Ectodermal cell (in vitro differentiated cells): ENCODE results near the gene GALNT13.

Source experiments
- H3K27ac ChIP-seq: 2 replicates; pipeline ENCODE4 v1.7.0; 2013; ENCODE audit warnings: mild to moderate bottlenecking, low read depth, low read length; ENCODE audit not compliant: insufficient read depth, poor library complexity, severe bottlenecking
- H3K27me3 ChIP-seq: 2 replicates; pipeline ENCODE4 v1.7.0; 2013; ENCODE audit warnings: mild to moderate bottlenecking, low read length; ENCODE audit not compliant: insufficient read depth, control insufficient read depth, poor library complexity, severe bottlenecking
- H3K36me3 ChIP-seq: one replicate; pipeline ENCODE4 v1.7.0; 2013; ENCODE audit warnings: low read length; ENCODE audit not compliant: control insufficient read depth, insufficient read depth
- H3K4me1 ChIP-seq: one replicate; pipeline ENCODE4 v1.7.0; 2013; ENCODE audit warnings: low read length; ENCODE audit not compliant: control insufficient read depth, insufficient read depth
- H3K4me3 ChIP-seq: 2 replicates; pipeline ENCODE4 v1.7.0; 2013; ENCODE audit warnings: low read depth, low read length, control low read depth; ENCODE audit not compliant: insufficient read depth
- H3K9me3 ChIP-seq: 2 replicates; pipeline ENCODE4 v1.7.0; 2013; ENCODE audit warnings: mild to moderate bottlenecking, low read length, moderate library complexity; ENCODE audit not compliant: control insufficient read depth
- WGBS, 2 experiments: methylation state at CpG; one replicate each; pipeline ENCODE4 v1.1.7; 2013; ENCODE audit warnings: missing lambda C conversion rate in 2 of 2; 5-methylcytosine and 5-hydroxymethylcytosine counted together

The GALNT13 gene

DNA sequence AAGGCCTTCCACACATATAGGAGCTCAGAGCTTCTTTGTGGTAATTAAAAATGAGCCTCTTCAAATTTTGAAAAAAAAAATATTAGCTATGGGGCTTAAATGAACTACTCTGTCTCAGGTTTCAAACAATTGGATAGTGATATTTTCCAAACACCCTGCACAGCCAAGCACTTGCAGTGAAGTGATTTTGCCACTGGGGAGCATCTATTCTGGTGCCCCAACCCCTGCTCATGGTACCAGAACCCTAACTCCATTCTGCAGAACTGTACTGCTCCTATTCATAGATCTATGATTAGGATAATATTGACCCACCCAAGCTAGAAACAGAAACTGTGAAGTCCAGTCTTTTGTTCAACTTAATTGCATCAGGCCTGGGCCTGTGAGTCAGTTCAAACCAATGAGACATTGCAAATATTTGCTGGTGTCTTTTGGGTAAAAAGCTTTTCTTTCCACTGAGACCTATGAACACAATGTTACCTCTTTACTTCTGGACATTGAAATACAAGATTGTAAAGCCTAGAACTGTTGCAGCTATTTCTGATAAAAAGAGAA, 324.0 kb downstream of the GALNT13 start:
- no peaks in the 10 kb centered on the region for H3K4me1 ChIP-seq
- H3K27ac ChIP-seq: no peak overlapping the region
- H3K36me3 ChIP-seq: no peaks in the 10 kb centered on the region
- H3K4me3 ChIP-seq: no peak overlapping the region
- H3K27me3 ChIP-seq: no peaks in the 10 kb centered on the region
- H3K9me3 ChIP-seq: no peaks in the 10 kb centered on the region

DNA sequence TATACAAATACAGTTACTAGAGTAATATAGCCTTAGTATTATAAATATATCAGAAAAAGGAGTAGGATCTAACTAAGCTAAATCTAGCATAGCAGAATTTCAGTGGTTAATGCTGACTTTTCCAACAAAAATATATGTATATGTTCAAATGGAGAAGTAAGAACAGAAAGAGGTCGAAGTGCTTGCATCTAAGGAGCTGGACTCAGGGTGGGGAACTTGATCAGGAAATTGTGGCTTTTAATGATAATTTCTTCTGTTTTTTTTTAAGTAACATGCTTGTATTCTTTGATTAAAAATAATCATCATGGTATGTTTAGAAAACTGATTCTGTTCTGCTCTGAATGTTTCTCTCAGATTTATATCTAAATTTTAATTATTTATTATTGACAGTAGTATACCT, 327.1 kb downstream of the GALNT13 start:
- WGBS, 2 experiments: 93 to 100% methylated on average over 1 of the region's 1 CpG
- no peak overlapping the region for H3K4me3 ChIP-seq

DNA sequence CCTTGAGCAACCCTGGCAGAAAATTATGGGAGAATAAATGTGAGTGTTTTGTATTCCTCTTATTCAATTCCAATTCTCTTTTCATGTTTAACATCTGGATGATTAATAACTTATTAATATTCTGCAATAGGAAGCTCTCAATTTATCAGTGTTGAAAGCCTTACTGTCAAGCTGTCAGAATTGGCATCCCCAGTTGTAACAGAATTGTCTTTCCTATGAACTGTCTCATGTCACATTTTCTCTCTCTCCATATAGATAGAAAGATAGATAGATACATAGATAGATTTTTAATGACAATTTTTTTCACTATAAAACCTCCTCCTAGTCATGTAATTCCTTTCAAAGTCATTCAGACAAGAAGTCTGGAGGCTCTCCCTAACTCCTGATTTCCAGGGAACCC, 331.5 kb downstream of the GALNT13 start:
- H3K4me1 ChIP-seq: no peaks in the 10 kb centered on the region
- H3K9me3 ChIP-seq: no peaks in the 10 kb centered on the region
- no peak overlapping the region for H3K4me3 ChIP-seq
- no peaks in the 10 kb centered on the region for H3K36me3 ChIP-seq
- H3K27me3 ChIP-seq: no peaks in the 10 kb centered on the region
- H3K27ac ChIP-seq: no peak overlapping the region

More for the DNA sequence above, 327.1 kb downstream of the GALNT13 start:
- Histone ChIP-seq H3K27me3 (no peaks in the 10 kb centered on the region), H3K4me1 (no peaks in the 10 kb centered on the region), H3K36me3 (no peaks in the 10 kb centered on the region), H3K9me3 (no peaks in the 10 kb centered on the region), H3K27ac (no peak overlapping the region)

DNA sequence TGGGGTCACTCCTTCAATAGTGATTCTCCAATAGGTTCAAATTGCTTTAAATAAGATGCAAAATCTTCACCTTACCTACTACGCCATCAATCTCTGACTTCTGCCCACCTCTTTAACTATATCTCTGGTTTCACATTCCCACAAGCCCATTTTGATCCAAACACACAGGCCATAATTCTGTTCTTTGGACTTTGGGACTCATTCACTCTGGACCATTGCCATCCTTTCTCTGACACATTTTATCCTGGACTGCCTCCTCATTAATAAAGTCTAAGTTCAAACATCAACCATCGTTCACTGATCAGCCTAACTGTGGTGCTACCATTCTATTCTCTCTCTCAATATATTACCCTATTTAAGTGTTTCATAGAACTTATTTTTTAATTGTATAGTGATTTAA, 332.2 kb downstream of the GALNT13 start:
- Histone ChIP-seq H3K36me3 (no peaks in the 10 kb centered on the region), H3K27me3 (no peaks in the 10 kb centered on the region), H3K4me3 (no peak overlapping the region), H3K9me3 (no peaks in the 10 kb centered on the region), H3K27ac (no peak overlapping the region), H3K4me1 (no peaks in the 10 kb centered on the region)
- 86 to 91% methylated on average over 2 of the region's 2 CpGs for WGBS, 2 experiments

DNA sequence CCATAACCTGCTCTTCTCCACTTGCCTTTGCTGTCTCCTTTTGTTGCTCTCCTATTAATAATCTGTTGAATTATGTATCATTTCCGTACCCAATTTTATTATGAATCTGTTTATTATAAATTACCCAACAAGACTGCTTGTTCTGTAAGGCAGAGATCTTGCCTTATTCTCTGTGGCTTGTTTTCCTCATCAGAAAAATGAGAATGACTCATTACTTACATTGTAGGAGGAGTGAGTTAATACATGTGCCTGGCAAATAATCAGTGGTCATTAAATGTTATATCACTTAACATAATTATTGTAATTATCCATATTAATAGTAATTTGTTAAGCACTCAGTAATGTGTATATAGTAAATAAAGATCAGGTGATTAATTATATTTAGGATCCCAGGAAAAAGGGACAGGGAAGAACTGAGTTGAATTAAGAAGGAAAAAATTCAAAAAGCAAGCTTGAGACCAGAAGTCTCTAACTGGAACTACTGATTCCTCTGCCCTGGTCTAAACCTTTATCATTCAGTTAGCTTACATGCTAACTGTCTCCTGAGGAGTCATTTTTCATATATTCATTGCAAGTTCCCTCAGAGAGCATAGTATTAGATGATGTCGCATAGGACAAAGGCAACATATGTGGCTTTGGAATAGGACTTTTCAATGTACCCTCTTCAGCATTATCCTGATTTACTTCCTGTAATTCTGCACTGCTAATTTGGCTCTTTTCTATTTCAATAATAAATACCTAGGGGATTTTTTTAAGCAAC, 335.7 kb downstream of the GALNT13 start:
- Histone ChIP-seq H3K4me3 (no peak overlapping the region), H3K9me3 (no peaks in the 10 kb centered on the region), H3K36me3 (no peaks in the 10 kb centered on the region), H3K27ac (no peak overlapping the region), H3K27me3 (no peaks in the 10 kb centered on the region), H3K4me1 (no peaks in the 10 kb centered on the region)
- WGBS, 2 experiments: 90% methylated on average over 2 of the region's 2 CpGs; no CpG with 5 or more reads in 1 of the 2 experiments

DNA sequence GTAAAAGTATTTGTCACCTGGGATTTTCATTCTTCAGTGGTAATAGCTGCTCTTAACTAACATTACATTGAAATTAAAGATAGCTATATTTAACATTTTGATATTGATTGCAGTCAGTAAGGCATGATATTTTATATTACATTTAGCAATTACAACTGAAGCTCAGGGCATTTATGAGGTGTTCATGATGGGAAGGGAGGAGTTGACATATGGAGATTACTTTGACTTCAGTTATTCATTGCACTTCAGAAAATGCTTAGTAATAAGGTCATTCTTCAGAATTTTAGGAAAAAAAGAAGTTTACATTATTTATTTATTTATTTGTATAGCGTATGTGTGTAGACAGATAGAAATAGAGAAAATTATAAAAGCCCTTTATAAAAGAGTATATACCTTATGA, 352.0 kb downstream of the GALNT13 start:
- H3K27ac ChIP-seq: no peak overlapping the region
- H3K9me3 ChIP-seq: no peaks in the 10 kb centered on the region
- no peaks in the 10 kb centered on the region for H3K27me3 ChIP-seq
- H3K36me3 ChIP-seq: no peaks in the 10 kb centered on the region
- H3K4me3 ChIP-seq: no peak overlapping the region
- WGBS, 2 experiments: no CpG with 5 or more reads among the region's 1 CpG
- H3K4me1 ChIP-seq: no peaks in the 10 kb centered on the region

DNA sequence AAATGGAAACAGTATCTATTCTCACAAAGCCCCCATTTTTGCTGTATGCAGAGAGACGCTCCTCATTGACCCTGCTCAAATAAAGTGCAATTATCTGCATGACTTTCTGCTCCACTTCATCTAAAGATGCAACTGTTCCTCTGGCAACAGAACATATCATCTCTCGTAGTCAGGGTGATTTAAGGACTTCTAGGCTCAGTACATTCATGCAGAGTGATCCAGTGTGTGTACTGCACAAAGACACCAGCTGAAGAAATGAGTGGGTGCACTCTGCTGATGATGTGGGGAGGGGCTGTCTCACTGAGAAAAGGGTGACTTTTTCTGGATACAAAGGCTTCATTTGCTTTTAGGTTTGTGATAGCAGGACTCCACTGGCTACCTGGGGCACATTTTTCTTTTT, 355.2 kb downstream of the GALNT13 start:
- Histone ChIP-seq H3K27me3 (no peaks in the 10 kb centered on the region), H3K36me3 (no peaks in the 10 kb centered on the region), H3K4me1 (no peaks in the 10 kb centered on the region), H3K4me3 (no peak overlapping the region), H3K27ac (no peak overlapping the region), H3K9me3 (no peaks in the 10 kb centered on the region)
- 92% methylated on average over 2 of the region's 2 CpGs for WGBS, 2 experiments

DNA sequence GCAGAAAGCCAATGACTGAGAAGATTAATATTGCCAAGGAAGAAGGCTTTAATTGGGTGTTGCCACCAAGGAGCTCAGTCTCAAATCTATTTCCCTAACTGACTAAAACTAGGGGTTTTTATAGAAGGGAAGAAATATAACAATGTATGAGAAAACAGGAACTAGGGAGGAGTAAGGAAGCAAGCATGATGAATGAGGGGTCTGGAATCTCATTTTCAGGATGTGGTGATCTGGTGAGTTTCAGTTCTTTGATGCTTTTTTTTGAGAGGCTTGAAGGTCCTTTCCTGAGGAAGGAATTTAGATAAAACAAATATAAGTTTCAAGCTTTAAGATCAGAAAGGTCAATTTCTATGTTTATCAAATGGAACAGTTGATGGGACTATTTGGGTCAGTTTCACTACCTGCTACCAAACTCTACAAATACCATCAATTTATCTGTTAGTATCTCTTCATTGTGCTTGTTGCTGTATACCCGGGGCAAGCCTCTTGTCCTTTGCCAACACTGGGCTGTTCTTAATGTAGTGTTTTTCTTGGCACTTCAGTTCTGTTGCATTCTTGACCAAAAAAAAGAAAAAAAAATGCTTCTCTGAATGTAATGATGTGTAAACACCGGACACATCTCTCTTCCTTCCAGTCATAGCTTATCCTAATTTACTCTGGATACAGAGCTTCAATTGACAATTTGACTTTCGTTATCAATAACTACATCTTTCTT, 357.0 kb downstream of the GALNT13 start:
- no peaks in the 10 kb centered on the region for H3K27me3 ChIP-seq
- no peak overlapping the region for H3K4me3 ChIP-seq
- no peaks in the 10 kb centered on the region for H3K4me1 ChIP-seq
- WGBS, 2 experiments: 84 to 87% methylated on average over 3 of the region's 3 CpGs
- H3K27ac ChIP-seq: no peak overlapping the region
- H3K36me3 ChIP-seq: no peaks in the 10 kb centered on the region
- H3K9me3 ChIP-seq: no peaks in the 10 kb centered on the region

DNA sequence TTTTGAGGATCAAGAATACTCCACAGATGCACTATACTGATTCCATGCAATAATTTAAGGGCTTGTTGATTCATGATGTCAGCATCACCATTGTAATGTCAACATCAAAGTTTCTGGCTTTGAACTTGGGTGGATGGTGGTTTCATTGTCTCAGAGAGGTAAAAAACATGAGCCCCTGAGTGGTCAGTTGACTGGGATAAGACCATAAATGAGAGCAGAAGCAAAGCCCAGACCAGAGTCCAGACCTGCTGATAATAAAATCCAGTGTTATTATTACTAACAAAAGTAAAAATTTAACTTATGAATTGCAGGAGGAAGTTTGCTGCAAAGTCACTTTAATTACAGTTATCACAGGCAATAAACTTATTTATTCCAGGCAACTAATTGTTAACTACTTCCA, 358.2 kb downstream of the GALNT13 start:
- Histone ChIP-seq H3K27ac (no peak overlapping the region), H3K4me1 (no peaks in the 10 kb centered on the region), H3K4me3 (no peak overlapping the region), H3K27me3 (no peaks in the 10 kb centered on the region), H3K9me3 (no peaks in the 10 kb centered on the region), H3K36me3 (no peaks in the 10 kb centered on the region)

DNA sequence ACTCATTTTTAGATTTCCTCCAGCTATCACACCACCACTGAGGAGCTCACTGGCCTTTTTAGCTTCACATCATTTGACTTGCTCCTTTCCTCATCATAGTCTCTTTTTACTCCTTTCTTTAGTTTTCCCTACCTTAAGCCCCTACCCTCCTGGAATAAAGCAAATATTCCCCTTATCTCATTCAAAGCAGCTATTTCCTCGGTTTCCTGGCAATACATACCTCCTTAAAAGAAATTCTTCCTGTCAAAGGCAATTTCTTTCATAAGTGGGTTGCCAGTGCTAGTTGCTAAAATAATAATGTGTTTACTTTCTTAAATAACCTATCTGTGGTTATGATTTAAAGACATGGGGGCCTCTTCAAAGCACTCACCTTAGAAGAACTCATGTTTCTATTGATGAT, 359.3 kb downstream of the GALNT13 start:
- H3K36me3 ChIP-seq: no peaks in the 10 kb centered on the region
- H3K27me3 ChIP-seq: no peaks in the 10 kb centered on the region
- 82 to 85% methylated on average over 1 of the region's 1 CpG for WGBS, 2 experiments
- no peak overlapping the region for H3K4me3 ChIP-seq
- no peaks in the 10 kb centered on the region for H3K9me3 ChIP-seq
- H3K4me1 ChIP-seq: no peaks in the 10 kb centered on the region
- H3K27ac ChIP-seq: no peak overlapping the region
